VCaP (cell line): ENCODE measurements around the gene DZANK1.

Experiments
- H3K27ac ChIP-seq: fragments of 450-650 bp; 2 replicates; pipeline ENCODE4 v1.5.1; 2017
- TF ChIP-seq, protein P1 (sequence below): fragments of 450-650 bp; conservative IDR thresholded peaks from 2 replicates; pipeline ENCODE4 v1.5.1; 2017; ENCODE audit warnings: mild to moderate bottlenecking, moderate library complexity

The DZANK1 gene

GRCh38 chr20:18431206-18431605 lies 35.6 kb downstream of the DZANK1 start:
- TF ChIP-seq, protein P1, sequence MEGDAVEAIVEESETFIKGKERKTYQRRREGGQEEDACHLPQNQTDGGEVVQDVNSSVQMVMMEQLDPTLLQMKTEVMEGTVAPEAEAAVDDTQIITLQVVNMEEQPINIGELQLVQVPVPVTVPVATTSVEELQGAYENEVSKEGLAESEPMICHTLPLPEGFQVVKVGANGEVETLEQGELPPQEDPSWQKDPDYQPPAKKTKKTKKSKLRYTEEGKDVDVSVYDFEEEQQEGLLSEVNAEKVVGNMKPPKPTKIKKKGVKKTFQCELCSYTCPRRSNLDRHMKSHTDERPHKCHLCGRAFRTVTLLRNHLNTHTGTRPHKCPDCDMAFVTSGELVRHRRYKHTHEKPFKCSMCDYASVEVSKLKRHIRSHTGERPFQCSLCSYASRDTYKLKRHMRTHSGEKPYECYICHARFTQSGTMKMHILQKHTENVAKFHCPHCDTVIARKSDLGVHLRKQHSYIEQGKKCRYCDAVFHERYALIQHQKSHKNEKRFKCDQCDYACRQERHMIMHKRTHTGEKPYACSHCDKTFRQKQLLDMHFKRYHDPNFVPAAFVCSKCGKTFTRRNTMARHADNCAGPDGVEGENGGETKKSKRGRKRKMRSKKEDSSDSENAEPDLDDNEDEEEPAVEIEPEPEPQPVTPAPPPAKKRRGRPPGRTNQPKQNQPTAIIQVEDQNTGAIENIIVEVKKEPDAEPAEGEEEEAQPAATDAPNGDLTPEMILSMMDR: no peak
- H3K27ac ChIP-seq: peak overlapping the region; percentile 84; the same call in 1 of the 2 replicates

DNA sequence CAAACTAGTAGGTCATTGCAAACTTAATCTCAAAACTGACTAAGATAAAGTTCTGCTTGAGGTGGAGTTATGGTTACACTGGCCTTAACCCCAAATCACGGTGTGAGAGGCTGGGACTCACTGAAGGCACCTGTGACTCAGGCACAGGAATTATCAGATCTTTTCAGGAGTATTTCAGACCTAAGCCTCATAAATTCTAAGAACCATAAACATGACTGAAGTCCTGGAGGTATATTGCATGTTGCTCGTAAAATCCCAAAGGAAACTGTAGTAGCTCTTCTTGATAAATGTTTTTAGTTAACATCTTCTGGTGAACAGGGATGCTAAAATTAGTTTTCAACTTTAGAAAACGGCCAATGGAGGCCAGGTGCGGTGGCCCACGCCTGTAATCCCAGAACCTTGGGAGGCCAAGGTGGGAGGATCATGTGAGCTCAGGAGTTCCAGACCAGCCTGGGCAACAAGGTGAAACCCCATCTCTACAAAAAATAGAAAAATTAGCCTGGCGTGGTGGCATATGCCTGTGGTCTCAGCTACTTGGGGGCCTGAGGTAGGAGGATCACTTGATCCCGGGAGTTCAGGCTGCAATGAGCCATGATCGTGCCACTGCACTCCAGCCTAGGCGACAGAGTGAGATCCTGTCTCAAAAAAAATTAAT lies 36.5 kb downstream of the DZANK1 start:
- TF ChIP-seq, protein P1: no peak
- peak overlapping the region; percentile 84 for H3K27ac ChIP-seq

- TF ChIP-seq, protein P1: no peak
- peak overlapping the region; percentile 84 for H3K27ac ChIP-seq
These were observed 38.2 kb downstream of the DZANK1 start for GRCh38 chr20:18428490-18429173.

DNA sequence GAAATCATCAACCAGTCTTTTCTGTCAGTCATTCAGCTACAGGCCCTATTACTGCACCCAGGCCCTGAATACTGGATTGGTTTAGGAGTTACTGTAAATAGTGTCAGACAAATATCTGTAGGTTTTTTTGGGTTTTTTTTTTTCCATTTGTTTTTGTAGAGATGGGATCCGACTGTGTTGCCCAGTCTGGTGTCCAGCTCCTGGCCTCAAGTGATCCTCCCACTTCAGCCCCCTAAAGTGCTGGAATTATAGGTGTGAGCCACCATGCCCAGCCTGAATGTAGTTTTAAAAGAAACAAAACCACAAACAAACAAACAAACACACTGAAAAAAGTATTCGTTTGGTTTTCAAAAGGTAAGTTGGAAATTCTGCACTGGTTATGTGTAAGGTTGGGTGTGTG lies 39.6 kb downstream of the DZANK1 start:
- peak overlapping the region; percentile 84 for H3K27ac ChIP-seq
- TF ChIP-seq, protein P1: no peak

DNA sequence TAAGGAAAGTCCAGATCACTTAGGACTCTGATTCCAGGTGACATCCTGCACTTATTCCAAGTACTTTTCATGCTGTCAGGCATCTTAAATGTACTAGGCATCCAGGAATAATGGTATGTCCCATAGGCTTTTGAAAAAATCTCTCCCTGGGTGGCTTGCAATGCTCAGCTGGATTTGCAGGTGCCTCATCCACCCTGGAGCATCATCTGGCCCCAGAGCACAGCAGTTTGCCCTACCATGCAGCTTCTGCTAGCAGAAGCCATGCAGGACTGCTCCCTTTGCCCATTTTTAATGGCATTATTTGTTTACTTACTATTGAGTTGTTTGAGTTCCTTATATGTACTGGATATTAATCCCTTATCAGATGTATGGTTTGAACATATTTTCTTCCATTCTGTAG lies 45.2 kb downstream of the DZANK1 start:
- peak overlapping the region; percentile 31 for H3K27ac ChIP-seq
- TF ChIP-seq, protein P1: no peak

DNA sequence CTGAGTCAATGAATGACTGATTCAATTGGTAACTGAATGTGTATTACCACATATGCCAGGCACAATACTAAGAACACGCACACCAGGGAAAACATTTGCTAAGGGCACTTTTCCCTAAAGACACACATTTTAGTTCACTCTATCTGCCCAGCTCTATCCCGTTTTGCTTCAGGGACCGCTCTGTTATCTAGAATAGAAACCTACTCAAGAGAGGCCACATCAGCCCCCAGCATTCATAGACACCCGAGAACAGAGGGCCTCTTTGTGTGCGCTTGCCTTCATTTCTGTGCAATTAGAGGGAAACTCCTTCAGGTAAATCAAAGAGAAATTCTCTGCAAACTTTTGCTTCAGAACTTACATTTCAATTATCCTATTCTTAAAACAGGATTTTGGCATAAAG lies 50.3 kb downstream of the DZANK1 start:
- TF ChIP-seq, protein P1: no peak
- H3K27ac ChIP-seq: no peak overlapping the region

GRCh38 chr20:18414140-18414539 lies 52.7 kb downstream of the DZANK1 start:
- TF ChIP-seq, protein P1: no peak
- H3K27ac ChIP-seq: peak overlapping the region; percentile 76
